NB4 (cell line): ENCODE results near the gene CEP83.

Experiments
- MYC ChIP-seq: IDR thresholded peaks from 2 replicates; pipeline ENCODE4 v1.6.1; 2011; ENCODE audit warnings: low read depth, low read length
- POLR2A ChIP-seq: IDR thresholded peaks from 2 replicates; pipeline ENCODE4 v1.6.1; 2011; ENCODE audit warnings: mild to moderate bottlenecking; ENCODE audit not compliant: insufficient read length; ENCODE audit errors: extremely low read depth
- TF ChIP-seq, protein P1 (sequence below): IDR thresholded peaks from one replicate; pipeline ENCODE4 v1.5.1; 2012; ENCODE audit warnings: low read depth, low read length

DNA sequence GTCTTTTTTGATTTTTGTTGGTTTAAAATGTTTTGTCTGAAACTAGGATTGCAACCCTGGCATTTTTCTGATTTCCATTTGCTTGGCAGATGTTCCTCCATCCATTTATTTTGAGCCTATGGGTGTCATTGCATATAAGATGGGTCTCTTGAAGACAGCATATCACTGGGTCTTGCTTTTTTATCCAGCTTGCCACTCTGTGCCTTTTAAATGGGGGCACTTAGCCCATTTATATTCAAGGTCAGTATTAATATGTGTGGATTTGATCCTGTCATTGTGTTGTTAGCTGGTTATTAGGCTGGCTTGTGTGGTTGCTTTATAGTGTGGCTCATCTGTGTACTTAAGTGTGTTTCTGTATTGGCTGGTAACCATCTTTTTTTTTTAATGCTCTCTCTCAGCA, 139.6 kb downstream of the CEP83 start:
- TF ChIP-seq, protein P1, sequence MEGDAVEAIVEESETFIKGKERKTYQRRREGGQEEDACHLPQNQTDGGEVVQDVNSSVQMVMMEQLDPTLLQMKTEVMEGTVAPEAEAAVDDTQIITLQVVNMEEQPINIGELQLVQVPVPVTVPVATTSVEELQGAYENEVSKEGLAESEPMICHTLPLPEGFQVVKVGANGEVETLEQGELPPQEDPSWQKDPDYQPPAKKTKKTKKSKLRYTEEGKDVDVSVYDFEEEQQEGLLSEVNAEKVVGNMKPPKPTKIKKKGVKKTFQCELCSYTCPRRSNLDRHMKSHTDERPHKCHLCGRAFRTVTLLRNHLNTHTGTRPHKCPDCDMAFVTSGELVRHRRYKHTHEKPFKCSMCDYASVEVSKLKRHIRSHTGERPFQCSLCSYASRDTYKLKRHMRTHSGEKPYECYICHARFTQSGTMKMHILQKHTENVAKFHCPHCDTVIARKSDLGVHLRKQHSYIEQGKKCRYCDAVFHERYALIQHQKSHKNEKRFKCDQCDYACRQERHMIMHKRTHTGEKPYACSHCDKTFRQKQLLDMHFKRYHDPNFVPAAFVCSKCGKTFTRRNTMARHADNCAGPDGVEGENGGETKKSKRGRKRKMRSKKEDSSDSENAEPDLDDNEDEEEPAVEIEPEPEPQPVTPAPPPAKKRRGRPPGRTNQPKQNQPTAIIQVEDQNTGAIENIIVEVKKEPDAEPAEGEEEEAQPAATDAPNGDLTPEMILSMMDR: no peak
- TF ChIP-seq POLR2A: no peak
- no peak for TF ChIP-seq MYC
